Measurements from ENCODE around the gene AXL.

GRCh38 chr19:41225238-41226052 lies 6.4 kb downstream of the AXL start:
- TF ChIP-seq CTCF (conservative IDR thresholded peaks at IDR 0.05) = no peak
- no peak for TF ChIP-seq EZH2 (IDR thresholded peaks at IDR 0.05; ENCODE audit: low read depth)
